Measurements from ENCODE around the gene DIP2B.

DNA sequence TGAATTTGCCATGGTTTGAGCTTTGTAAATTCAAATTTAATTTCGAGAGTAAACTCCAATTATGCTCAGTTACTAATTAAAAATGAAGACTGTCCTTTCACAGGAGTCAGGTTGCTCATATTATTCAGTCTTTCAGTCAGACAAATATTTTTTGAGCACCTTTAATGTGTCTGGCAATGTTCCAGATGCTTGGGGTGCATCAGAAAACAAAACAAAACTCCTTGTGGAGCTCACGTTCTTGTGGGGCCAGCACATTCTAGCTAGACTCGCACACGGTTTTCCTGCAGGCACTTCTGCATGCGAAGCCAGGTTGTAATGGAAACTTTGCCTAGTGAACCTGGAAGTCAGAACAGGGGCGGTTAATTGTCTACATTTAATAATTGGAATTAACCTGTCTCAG is 195.2 kb downstream of the DIP2B start:
- no peak for TF ChIP-seq POLR2A (IDR thresholded peaks at IDR 0.05)
- no peak for TF ChIP-seq CTCF (IDR thresholded peaks at IDR 0.05)
